ENCODE data around the gene CTNNA1.

CTNNA1 gene

GRCh38 chr5:138954257-138955012 is 201.2 kb downstream of the CTNNA1 start:
- no peak for DNase-seq

- DNase-seq, result no peak
These were observed 201.9 kb downstream of the CTNNA1 start for GRCh38 chr5:138955013-138955660.

DNA sequence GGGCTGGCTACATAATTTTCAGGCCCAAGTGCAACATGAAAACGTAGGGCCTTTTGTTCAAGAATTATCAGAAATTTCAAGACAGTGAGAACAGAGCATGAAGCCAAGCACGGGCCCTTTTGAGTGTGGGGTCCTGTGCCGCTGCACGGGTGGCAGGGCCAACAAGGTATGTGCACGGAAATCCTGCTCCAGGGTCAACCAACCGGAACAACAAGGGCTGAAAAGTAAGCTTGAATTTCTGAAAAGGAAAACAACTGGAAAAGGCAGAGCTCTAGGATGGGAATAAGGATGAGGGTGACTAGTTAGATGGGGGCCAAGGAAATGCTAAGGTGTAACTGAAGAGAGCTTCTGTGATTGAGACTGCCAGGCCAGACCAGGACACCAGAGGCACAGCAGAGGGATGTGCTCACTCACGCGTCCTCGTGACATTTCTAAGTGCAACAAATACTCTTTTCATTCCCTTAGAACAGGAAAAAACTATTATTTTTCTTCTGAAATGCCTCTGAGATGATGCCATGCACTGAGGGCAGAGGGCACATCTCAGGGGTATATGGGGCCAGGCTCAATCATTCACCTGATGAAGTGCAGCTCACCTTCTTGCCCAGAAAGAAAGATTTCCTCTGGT is 202.6 kb downstream of the CTNNA1 start:
- no peak for DNase-seq

GRCh38 chr5:138956801-138957200 is 203.6 kb downstream of the CTNNA1 start:
- no peak for DNase-seq

DNA sequence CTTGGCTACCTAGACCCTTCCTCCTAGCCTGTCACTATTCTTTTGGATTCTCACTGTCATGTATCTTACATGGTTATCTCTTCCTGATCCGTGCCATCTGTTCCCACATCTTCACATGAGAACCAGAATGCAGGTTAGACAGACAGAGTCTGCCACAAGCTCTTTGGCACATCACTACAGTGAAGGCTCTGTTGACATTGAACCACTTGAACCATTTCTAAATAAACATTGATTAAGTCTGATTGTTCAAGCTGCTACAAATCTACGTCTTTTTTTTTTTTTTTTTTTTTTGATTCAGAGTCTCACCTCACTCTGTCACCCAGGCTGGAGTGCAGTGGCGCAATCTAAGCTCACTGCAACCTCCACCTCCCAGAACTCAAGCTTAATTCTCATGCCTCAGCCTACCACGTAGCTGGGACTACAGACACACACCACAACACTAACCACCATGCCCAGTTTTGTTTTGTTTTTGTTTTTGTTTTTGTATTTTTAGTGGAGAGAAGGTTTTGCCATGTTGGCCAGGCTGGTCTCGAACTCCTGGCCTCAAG is 207.0 kb downstream of the CTNNA1 start:
- DNase-seq, result no peak

DNA sequence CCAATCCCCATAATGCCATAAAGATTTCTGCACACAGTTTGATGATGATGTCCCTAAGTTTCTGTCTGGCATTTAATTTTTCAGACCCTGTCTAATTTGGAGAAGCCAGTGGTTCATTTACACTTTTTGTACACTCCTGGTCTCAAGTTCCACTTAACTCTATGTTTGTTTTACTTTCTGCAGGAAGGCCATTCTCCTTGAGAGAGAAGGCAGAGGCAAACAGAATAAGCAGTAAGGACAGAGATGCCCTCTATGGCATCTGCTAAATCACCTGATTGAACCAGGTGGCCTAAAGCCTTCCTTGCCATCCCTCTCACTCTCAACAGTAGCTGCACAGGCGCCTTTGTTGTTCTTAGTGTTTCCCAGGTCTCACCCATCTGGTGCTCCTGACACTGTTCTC is 208.0 kb downstream of the CTNNA1 start:
- no peak for DNase-seq

- DNase-seq, result no peak
These were observed 208.5 kb downstream of the CTNNA1 start for GRCh38 chr5:138961729-138962128.

- DNase-seq, result no peak
These were observed 209.6 kb downstream of the CTNNA1 start for GRCh38 chr5:138962614-138963370.

GRCh38 chr5:138963763-138964371 is 210.6 kb downstream of the CTNNA1 start:
- DNase-seq, result no peak

GRCh38 chr5:138964647-138965201 is 211.5 kb downstream of the CTNNA1 start:
- no peak for DNase-seq

DNA sequence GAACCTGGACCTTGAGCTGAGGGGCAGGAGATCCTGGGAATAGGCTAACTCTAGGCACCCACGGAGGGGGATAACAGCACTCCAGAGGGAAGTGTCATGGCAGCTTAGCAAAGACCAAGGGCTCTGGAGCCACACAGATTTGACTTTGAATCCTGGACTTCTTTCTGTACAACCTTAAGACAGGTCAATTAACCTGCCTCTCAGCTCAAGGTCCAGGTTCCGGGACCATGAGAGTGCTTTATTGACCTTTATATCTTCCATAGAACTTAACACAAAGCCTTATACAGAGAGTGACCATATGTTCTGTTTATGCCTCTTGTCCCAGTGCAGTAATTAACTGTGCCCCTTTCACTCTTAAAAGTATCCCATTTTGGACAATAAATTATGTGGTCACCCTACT is 212.4 kb downstream of the CTNNA1 start:
- no peak for DNase-seq

GRCh38 chr5:138966236-138966985 is 213.2 kb downstream of the CTNNA1 start:
- DNase-seq, result no peak

- no peak for DNase-seq
These were observed 214.7 kb downstream of the CTNNA1 start for GRCh38 chr5:138967791-138968448.

GRCh38 chr5:138968601-138969000 is 215.4 kb downstream of the CTNNA1 start:
- DNase-seq, result no peak

DNA sequence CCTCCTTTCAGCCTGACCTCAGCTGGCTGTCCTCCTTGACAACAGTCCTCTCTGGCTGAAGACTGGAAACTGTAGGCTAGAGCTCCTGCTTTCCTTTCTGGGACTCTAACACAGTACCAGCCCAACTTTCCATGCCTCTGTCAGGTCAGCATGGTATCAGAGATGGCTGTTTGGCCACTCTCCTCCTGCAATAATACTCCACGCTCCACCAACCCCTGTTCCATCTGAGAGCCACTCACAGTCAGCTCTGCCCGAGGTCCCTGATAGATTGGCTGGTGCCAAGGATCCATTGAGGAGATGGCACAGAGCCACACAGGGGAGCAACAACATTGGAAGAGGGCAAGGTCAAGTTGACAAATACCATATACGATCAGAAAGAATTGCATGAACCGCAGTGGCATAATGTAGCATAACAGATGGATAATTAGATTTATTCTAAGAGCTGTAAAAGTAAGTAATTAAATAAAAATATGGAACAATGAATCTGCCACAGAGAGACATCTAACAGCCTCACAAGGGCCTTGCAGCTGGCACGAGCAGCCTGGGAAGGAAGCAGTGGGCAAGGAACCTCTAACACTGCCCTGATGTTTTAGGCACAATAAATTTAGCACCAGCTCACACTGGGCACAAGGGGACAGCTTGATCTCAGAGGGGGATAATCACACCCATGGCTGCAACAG is 216.2 kb downstream of the CTNNA1 start:
- DNase-seq, result no peak

DNA sequence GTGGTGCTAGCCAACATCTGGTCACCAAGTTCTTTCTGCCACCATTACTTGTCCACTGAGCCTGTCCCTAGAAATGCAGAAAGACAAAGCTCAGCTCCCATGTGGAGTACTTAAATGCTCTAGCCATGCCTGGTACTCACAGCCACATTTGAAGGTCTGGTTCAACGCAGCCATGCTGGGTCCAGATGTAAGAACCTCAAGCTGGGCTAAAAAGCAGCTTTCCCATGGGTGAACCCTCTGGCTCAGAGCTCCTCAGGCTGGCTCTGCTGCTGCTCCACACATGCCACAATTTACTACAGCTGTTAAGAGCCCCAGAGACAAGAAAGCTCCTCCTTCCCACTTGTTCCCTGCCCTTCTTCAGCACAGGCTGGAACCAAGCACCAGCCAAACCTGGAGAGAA is 219.0 kb downstream of the CTNNA1 start:
- DNase-seq, result no peak

DNA sequence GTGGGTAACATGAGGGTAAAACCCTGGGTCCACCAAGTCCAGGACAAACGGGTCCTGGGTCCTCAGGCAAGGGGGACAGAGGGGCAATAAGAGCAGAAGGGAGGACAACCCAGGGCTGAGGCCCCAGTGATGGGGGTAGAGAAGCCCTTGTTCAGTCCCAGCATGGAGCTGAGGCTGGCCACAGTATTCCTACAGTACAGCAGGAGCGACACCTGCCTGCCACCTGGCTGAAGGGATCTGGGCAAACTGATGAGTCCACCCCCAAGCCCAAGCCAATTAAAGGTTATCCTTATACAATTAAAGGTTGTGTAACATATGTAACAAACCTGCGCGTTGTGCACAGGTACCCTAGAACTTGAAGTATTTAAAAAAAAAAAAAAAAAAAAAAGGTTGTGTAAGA is 219.6 kb downstream of the CTNNA1 start:
- no peak for DNase-seq

GRCh38 chr5:138974227-138975063 is 221.2 kb downstream of the CTNNA1 start:
- DNase-seq, result no peak

DNA sequence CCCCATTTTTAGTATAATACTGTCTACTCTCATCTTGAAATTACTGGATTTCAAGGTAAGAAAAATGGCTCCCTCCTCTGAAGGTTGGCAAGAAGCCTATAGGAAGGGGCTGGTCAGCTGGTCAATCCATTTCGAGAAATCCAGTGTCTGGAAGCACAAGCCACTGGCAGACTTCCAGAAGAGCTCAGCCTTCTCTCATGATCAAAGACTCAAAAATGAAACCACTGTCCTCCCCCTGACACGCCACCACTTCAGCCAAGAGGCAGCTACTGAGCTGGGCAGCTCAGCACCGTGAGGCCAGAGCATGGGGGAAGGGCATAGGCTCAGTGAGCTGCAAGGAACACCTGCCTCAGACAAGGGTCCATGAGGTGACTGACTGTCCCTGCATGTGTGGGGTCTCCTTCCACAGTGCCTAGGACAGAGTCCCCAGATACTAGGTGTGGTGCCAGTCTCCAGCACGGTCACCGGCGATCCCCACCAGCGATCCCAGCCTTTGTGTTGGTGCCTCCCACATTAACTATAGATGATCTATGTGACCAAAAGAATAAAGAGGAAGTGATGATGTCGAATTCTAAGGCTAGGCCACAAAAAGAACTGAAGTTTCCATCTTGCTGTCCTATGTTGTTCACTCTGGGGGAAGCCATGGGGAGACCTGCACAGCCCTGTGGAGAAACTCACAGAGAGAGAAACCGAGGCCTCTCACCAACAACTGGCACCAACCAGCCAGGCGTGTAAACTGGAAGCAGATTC is 222.0 kb downstream of the CTNNA1 start:
- DNase-seq, result no peak
